ENCODE data around the gene ARID3C. TPM values are rescaled to one million over a fixed set of nuclear protein-coding genes. Genes with fewer than 3 reads are reported as not detected.
A peak's percentile ranks its signal among the peaks of the same experiment; 100 is the strongest.
"Not testable (repeated sequence)": the region's sequence is repeated elsewhere in the genome, so short reads cannot be mapped to it uniquely, and the experiment has no call there.

ARID3C gene
- total RNA-seq, 8 experiments from 2014 or later: 0.05 to 0.71 (median 0.16) TPM; not detected in 4

DNA sequence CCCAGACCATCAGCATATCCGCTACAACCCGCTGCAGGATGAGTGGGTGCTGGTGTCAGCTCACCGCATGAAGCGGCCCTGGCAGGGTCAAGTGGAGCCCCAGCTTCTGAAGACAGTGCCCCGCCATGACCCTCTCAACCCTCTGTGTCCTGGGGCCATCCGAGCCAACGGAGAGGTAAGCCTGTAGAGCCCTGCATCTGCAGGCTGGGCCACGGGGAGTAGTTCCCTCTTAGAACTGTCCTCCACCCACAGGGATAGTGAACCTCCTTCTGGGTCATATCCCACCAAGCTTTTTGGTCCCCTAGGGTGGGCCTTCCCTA is 18.2 kb upstream of the ARID3C start:
- in situ Hi-C loops (cut with MboI; ENCODE audit: low pct_unique_long_range_greater_than_20kb in 2 of 9, low sequenced_read_pairs in 9 of 9, unreplicated experiment in 9 of 9): no loop called here
- 23% methylated on average over 3 of the region's 8 CpGs; no CpG with 5 or more reads in 9 of the 10 experiments for WGBS, 10 experiments
- H3K4me3 ChIP-seq: peak overlapping the region; percentile 46 to 67 (median 56)
- peak overlapping the region; percentile 81 to 86 for H3K27ac ChIP-seq
- ATAC-seq (replicated peaks in 6 of 8): peak in 3 of 8 experiments; percentile 7 to 22 (median 12)
- H3K4me1 ChIP-seq (replicated peaks in 1 of 2): peaks cover 22 to 28% of the 10 kb centered on the region in 2 donors

DNA sequence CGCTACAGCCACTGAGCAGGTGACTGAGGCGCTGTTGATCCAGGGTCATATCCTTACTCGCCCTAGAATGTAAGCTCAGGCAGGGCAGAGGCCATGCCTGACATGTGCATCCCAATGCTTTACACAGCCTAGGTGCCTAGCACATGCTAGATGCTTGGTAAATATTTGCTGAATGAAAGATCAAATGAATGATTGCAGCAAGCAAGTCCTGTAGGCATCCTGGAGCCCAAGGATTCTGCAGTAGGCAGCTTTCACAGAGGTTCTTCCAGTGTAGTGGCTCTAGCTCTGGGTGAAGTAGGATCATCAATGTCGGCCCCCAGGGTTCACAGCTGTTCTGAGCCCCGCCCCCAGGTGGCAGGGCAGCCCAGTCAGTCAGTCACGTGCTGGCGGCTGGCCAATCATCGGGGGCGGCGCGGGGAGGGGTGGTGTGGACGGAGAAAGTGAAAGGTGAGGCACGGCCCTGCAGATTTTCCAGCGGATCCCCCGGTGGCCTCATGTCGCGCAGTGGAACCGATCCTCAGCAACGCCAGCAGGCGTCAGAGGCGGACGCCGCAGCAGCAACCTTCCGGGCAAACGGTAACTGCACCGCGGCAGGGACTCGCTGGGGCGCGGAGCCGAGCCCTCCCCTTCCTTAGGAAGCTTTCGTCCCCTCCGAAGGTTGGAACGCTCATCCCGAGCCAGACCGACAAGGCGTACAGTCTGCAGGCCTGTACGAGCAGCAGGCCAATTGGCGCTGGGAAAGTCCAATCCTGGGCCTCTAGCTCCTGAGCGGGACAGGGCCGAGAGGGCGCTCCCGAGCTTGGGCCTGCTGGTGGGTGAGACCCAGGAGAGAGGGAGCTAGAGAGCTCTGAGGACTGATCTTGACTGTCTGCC is 17.6 kb upstream of the ARID3C start, which contains the start of gene GALT:
Gene GALT, plus strand, starts transcription at position 465 of the 873 bp plus-strand sequence. Its CDS starts 30 bp downstream, at position 495.
- in situ Hi-C loops (cut with MboI; ENCODE audit: low pct_unique_long_range_greater_than_20kb in 2 of 9, low sequenced_read_pairs in 9 of 9, unreplicated experiment in 9 of 9): no loop called here
- WGBS, 10 experiments: 0 to 100% (median 27%) methylated on average over 1 to 16 of the region's 43 CpGs; no CpG with 5 or more reads in 2 of the 10 experiments
- Histone ChIP-seq H3K4me3 (peak within 1 kb of the TSS; percentile 46 to 67 (median 56)), H3K27ac (peak within 1 kb of the TSS; percentile 81 to 86), H3K4me1 (replicated peaks in 1 of 2) (peaks cover 16 to 23% of the 10 kb centered on the region in 2 donors)
- peak; percentile 84 to 92 (median 88) for ATAC-seq (replicated peaks in 6 of 8)

DNA sequence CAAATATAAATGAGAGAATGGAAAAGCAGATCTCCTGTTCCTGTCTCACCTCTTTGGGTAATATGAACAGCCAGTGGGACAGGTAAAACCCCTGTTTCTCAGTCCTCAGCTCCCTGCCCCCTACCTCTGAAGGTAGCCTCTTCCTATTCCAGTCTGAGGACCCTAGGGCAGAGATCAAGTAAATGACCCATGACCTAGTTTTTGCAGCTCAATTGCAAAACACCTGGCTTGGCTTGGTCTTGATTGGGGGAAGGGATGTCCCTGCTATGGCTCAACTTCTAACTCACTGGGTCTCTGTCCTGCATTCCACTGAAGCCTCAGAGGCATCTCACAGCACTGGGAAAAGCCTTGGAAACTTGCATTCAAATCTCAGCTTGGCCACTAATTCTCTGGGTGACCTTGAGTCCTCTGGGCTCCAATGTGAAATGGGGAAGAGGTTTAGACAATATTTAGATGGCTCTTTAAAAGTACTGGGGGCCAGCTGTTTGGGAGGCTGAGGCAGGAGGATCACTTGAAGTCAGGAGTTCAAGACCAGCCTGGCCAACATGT is 16.0 kb upstream of the ARID3C start:
- in situ Hi-C loops (cut with MboI; ENCODE audit: low pct_unique_long_range_greater_than_20kb in 2 of 9, low sequenced_read_pairs in 9 of 9, unreplicated experiment in 9 of 9): no loop called here
- ATAC-seq (replicated peaks in 6 of 8): no peak

DNA sequence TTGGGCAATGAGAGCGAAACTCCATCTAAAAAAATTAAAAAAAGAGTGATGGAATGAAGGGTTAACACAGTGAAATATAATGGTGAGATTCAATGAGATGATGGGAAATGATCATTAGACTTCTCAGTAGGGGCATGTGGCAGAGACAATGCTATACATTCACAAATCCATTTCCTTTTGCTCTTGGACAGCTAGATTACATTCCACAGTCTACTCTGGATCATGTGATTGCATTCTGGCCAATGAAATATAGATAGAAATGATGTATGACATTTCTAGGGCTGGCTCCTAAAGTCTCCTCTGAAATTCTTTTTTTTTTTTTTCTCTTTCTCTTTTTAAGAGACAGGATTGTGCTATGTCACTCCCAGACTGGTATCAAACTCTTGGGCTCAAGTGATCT is 13.8 kb upstream of the ARID3C start:
- 60 to 83% (median 75%) methylated on average over 1 of the region's 1 CpG; no CpG with 5 or more reads in 7 of the 10 experiments for WGBS, 10 experiments
- H3K27ac ChIP-seq: no peak overlapping the region
- no peak overlapping the region for H3K4me3 ChIP-seq
- no peak for ATAC-seq (replicated peaks in 6 of 8)
- in situ Hi-C loops (cut with MboI; ENCODE audit: low pct_unique_long_range_greater_than_20kb in 2 of 9, low sequenced_read_pairs in 9 of 9, unreplicated experiment in 9 of 9): no loop called here
- peaks cover 12 to 15% of the 10 kb centered on the region in 2 donors for H3K4me1 ChIP-seq (replicated peaks in 1 of 2)

More for the DNA sequence above, 16.0 kb upstream of the ARID3C start:
- Histone ChIP-seq H3K27ac (no peak overlapping the region), H3K4me3 (no peak overlapping the region), H3K4me1 (replicated peaks in 1 of 2) (peaks cover 12 to 15% of the 10 kb centered on the region in 2 donors)

DNA sequence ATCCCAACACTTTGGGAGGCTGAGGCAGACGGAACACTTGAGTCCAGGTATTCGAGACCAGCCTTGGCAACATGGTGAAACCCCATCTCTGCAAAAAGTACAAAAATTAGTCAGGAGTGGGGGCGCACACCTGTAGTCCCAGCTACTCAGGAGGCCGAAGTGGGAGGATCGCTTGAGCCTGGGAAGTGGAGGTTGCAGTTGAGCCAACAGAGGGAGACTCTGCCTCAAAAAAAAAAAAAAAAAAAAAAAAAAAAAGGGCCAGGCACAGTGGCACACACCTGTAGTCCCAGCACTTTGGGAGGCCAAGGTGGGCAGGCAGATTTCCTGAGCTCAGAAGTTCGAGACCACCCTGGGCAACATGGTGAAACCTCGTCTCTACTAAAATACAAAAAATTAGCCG is 10.5 kb upstream of the ARID3C start:
- 77 to 100% (median 90%) methylated on average over 1 to 7 of the region's 8 CpGs for WGBS, 10 experiments
- in situ Hi-C loops (cut with MboI; ENCODE audit: low pct_unique_long_range_greater_than_20kb in 2 of 9, low sequenced_read_pairs in 9 of 9, unreplicated experiment in 9 of 9); ATAC-seq (replicated peaks in 6 of 8); H3K27ac ChIP-seq; H3K4me3 ChIP-seq: not testable (repeated sequence)
- H3K4me1 ChIP-seq (replicated peaks in 1 of 2): peaks cover 10 to 14% of the 10 kb centered on the region in 2 donors

DNA sequence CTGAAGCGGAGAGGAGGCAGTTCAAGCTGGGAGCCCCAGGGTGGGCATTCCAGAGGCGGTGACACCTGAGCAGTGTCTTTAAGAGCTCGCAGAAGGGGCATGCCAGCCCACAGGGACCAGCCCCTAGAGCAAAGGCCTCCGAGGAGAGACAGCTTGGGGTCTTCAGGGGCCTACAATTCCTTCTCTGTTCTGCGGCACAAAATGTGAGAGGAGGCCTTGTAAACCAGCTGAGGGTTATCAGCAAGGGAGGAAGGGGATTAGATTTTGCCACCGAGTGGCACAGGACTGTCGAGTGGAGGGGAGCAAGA is 9.2 kb upstream of the ARID3C start:
- ATAC-seq (replicated peaks in 6 of 8): no peak
- H3K27ac ChIP-seq: peak overlapping the region; percentile 1
- 0 to 29% (median 16%) methylated on average over 1 to 5 of the region's 7 CpGs; no CpG with 5 or more reads in 4 of the 10 experiments for WGBS, 10 experiments
- H3K4me1 ChIP-seq (replicated peaks in 1 of 2): peaks cover 10 to 14% of the 10 kb centered on the region in 2 donors
- in situ Hi-C loops (cut with MboI; ENCODE audit: low pct_unique_long_range_greater_than_20kb in 2 of 9, low sequenced_read_pairs in 9 of 9, unreplicated experiment in 9 of 9): no loop called here
- H3K4me3 ChIP-seq: peak overlapping the region; percentile 43 to 81 (median 50)

DNA sequence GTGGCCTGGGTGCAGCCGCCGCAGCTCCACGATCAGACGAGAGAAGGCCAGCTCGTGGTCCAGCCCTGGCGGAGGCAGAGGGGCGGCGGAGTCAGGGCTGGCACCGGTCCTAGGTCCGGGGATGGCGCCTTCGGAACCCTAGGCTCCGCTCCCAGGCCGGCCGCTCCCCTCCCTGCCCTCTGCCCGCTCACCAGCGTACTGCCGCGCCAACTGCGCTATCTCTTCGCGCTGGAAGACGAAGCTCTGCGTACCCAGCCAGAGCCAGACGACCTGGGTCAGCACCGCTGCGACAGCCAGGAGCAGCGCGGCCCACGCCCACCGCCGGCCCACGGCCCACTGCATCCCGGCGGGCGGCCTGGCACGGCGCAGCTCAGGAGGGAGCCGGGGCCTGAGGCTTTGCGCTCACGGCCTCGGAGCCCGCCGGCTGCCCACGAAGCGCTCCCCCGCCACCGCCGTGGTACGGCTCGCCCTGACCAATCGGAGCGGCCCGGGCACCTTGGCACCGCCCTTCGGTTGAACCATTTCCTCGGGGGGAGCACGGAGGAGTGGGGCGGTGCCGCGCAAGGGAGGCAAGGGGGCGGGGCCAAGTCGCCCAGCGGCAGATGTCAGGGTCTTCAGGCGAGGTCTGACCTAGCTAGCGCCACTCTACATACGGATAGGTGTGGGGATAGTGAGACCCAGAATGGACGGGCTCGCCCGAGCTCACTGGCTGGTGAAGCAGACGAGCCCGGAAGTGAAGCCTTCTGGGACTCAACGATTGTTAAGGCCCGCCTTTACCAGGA is 8.7 kb upstream of the ARID3C start, which contains the start of gene SIGMAR1:
Gene SIGMAR1, minus strand, starts transcription at position 432 of the 782 bp plus-strand sequence. Its CDS starts 90 bp downstream, at position 342.
- in situ Hi-C loops (cut with MboI; ENCODE audit: low pct_unique_long_range_greater_than_20kb in 2 of 9, low sequenced_read_pairs in 9 of 9, unreplicated experiment in 9 of 9): no loop called here
- WGBS, 10 experiments: 0 to 1% (median 0%) methylated on average over 1 to 14 of the region's 74 CpGs; no CpG with 5 or more reads in 6 of the 10 experiments
- Histone ChIP-seq H3K4me1 (replicated peaks in 1 of 2) (peaks cover 10 to 14% of the 10 kb centered on the region in 2 donors), H3K4me3 (peak within 1 kb of the TSS; percentile 43 to 81 (median 50)), H3K27ac (peak within 1 kb of the TSS; percentile 17 to 31)
- peak; percentile 89 to 94 (median 91) for ATAC-seq (replicated peaks in 6 of 8)

DNA sequence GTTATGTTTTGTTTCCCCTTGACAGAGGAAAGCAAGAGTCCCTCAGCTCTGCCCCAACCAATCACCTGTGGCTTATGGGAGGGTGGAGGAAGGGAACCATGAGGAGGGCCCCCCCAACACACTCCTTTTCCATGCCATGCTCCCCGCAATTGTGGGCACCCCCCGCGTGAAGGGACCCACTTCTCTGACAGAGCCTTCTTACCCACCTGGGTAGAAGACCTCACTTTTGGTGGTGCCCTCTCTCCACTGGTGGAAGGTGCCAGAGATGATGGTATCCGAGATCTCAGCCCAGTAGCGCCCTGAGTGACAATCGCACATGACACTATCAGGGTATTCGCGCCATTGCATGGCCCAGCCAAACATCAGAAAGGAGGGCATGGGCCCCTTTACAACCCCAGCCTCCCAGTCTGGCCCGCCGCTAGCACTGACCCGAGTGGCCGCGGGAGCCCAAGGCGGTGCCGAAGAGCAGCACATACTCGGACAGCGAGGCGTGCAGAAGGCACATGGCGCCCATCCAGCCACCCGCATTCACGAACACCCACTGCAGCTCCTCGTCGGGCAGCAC is 8.0 kb upstream of the ARID3C start:
- Histone ChIP-seq H3K27ac (no peak overlapping the region), H3K4me3 (peak overlapping the region; percentile 43 to 81 (median 50)), H3K4me1 (replicated peaks in 1 of 2) (peaks cover 10 to 14% of the 10 kb centered on the region in 2 donors)
- 0 to 17% (median 3%) methylated on average over 3 to 14 of the region's 23 CpGs; no CpG with 5 or more reads in 5 of the 10 experiments for WGBS, 10 experiments
- ATAC-seq (replicated peaks in 6 of 8): peak in 1 of 8 experiments; percentile 25
- in situ Hi-C loops (cut with MboI; ENCODE audit: low pct_unique_long_range_greater_than_20kb in 2 of 9, low sequenced_read_pairs in 9 of 9, unreplicated experiment in 9 of 9): no loop called here

DNA sequence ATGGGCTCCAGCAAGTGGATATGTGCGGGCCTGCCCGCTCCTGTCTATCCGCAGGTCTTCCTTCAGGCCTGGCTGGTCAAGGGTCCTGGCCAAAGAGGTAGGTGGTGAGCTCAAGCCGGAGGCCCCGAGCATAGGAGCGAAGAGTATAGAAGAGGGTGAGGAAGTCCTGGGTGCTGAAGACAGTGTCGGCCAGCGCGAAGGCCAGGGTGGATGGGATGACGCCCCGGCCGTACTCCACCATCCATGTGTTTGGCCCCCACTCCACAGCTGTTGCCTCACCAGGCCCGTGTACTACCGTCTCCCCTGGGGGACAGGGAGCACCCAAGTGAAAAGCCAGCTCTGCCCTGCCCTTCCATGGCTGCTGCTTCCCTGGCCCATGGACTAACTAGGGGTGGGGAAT is 6.7 kb upstream of the ARID3C start:
- peaks cover 10 to 14% of the 10 kb centered on the region in 2 donors for H3K4me1 ChIP-seq (replicated peaks in 1 of 2)
- no peak overlapping the region for H3K27ac ChIP-seq
- 90 to 100% (median 97%) methylated on average over 1 to 6 of the region's 14 CpGs; no CpG with 5 or more reads in 5 of the 10 experiments for WGBS, 10 experiments
- ATAC-seq (replicated peaks in 6 of 8): no peak
- in situ Hi-C loops (cut with MboI; ENCODE audit: low pct_unique_long_range_greater_than_20kb in 2 of 9, low sequenced_read_pairs in 9 of 9, unreplicated experiment in 9 of 9): no loop called here
- no peak overlapping the region for H3K4me3 ChIP-seq

DNA sequence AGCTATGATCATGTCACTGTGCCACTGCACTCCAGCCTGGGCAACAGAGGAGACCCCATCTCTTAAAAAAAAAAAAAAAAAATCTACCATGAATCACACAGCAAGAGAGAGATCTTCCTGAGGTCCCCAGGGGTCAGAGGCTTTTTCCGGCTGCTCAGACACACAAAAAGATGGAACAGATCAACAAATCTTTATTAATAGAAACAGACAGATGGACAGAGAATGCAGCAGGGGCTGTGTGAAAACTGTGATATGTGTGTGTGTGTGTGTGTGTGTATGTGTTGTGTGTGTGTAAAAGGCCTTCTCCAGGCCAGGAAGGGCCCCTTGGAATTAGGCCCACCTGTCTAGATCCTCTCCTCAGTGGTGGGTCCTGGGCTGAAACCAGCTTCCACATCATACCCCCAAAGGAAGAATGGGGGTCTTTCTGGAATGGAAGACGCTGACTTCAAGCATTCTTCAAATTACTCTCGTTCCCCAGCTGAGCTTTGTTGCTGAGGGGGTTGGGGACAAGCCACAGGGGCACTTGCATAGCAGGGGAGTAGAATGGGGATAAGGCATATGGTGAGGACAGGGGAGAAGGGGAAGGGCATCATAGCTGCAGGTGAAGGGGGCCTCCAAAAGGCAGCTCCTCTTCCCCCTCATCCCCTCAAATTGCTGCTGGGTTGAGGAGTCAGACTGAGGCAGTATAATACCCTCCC is 5.8 kb upstream of the ARID3C start:
- Histone ChIP-seq H3K27ac (no peak overlapping the region), H3K4me3 (no peak overlapping the region), H3K4me1 (replicated peaks in 1 of 2) (peaks cover 10 to 14% of the 10 kb centered on the region in 2 donors)
- in situ Hi-C loops (cut with MboI; ENCODE audit: low pct_unique_long_range_greater_than_20kb in 2 of 9, low sequenced_read_pairs in 9 of 9, unreplicated experiment in 9 of 9): no loop called here
- no peak for ATAC-seq (replicated peaks in 6 of 8)
- 20 to 100% (median 61%) methylated on average over 1 to 3 of the region's 3 CpGs; no CpG with 5 or more reads in 2 of the 10 experiments for WGBS, 10 experiments

DNA sequence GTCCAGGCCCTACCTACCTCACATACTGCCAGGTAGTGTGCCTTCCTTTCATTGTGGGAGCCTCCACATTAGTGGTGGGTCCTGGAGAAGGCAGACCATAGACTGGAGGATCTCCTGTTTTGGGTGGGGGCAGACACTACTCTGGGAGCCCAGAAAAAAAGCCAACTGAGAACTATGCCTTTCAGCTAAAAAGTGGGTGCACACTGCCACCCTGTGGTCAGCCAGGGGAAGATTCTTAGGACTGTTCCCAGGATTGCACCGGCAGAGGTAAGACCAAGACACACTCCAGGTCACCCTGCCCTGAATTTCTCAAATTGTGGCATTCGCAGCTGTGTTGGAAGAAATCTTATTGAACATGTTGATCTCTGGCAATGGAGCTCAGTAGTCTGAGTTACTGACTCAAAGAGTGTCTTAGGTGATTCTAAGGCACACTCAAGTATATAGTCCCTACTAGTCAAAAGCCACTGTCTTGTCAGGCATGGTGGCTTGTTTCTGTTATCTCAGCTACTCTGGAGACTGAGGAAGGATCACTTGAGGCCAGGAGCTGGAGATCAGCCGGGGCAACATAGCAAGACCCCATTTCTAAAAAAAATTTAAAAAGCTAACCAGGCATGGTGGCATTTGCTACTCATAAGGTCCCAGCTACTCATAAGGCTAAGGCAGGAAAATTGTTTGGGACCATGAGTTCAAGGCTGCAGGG is 5.1 kb upstream of the ARID3C start:
- H3K4me1 ChIP-seq (replicated peaks in 1 of 2): peaks cover 10 to 16% of the 10 kb centered on the region in 2 donors
- no peak overlapping the region for H3K4me3 ChIP-seq
- ATAC-seq (replicated peaks in 6 of 8): peak in 6 of 8 experiments; percentile 4 to 21 (median 8)
- no peak overlapping the region for H3K27ac ChIP-seq
- in situ Hi-C loops (cut with MboI; ENCODE audit: low pct_unique_long_range_greater_than_20kb in 2 of 9, low sequenced_read_pairs in 9 of 9, unreplicated experiment in 9 of 9): no loop called here
- WGBS, 10 experiments: 0 to 60% (median 13%) methylated on average over 1 to 3 of the region's 3 CpGs; no CpG with 5 or more reads in 3 of the 10 experiments
